ENCODE measurements around the gene UBE2D2. TPM values are rescaled to one million over a fixed set of nuclear protein-coding genes. Genes with fewer than 3 reads are reported as not detected.
A peak's percentile ranks its signal among the peaks of the same experiment; 100 is the strongest.

Gene UBE2D2
- total and polyA plus RNA-seq, 2 of the 13 experiments (the other 11 are each of a cell fraction or from before 2014, with no cell fraction given) = 79.1 to 109 TPM

DNA sequence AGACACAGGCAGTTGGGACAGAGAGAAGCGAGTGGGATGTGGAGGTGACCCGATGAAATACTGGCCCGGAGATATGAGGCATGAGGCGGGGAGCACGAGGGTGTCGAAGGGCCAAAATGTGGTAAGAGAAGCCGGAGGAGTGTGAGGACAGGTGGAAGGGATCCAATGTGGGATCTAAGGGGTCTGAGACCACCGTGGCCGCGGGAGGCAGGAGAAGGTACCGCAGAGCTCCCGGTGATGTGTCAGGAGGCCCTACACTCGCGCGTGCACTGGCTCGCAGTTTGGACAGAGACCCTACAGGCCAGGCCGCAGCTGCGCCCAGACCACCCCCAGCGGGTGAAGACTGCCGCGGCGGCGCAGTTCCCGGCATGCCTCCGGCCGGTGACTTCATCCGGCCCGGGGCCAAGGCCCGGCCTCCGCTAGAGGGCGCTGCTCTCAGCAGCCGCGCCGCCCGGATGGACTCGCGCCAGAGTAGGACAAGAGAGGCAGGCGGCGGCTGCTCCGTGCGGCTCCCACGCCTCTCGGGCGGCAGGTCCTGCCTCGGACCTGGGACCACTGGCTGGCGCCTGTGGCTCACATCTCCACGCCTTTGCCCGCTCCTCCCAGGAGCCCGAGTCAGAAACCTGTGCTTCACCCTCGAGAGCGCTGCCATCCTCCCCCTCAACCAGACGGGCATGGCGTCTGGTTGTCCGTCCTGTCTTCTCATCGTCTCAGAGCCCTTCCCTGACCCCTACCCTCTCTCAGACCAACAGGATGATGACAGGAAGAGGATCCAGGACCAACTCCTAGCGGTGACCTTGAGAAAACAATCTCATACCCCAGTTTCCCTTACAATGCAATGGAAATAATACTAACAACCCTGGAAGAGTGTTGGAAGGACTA, 43.2 kb upstream of the UBE2D2 start (continued):
- TF ChIP-seq HOXA3 (CRISPR knock-in tag; IDR thresholded peaks at IDR 0.05) (peak; percentile 80), ZFY (CRISPR knock-in tag; IDR thresholded peaks at IDR 0.05) (peak; percentile 95), ATAD3A (CRISPR knock-in tag; IDR thresholded peaks at IDR 0.05) (no peak), ARNTL (CRISPR knock-in tag; IDR thresholded peaks at IDR 0.05) (no peak), MAFG (CRISPR knock-in tag; IDR thresholded peaks at IDR 0.05) (no peak), KDM5B (CRISPR knock-in tag; IDR thresholded peaks at IDR 0.05; ENCODE audit: borderline replicate concordance) (peak; percentile 92), NFATC3 (CRISPR knock-in tag; IDR thresholded peaks at IDR 0.05) (0 out of 2 replicates have a peak, but pooled peaks have one; percentile 66), ZNF557 (CRISPR knock-in tag; IDR thresholded peaks at IDR 0.05) (0 out of 2 replicates have a peak, but pooled peaks have one; percentile 48), NONO (IDR thresholded peaks at IDR 0.05) (no peak), NONO (CRISPR knock-in tag; conservative IDR thresholded peaks at IDR 0.05) (peak; percentile 92), HOXA9 (CRISPR knock-in tag; IDR thresholded peaks at IDR 0.05; ENCODE audit: borderline replicate concordance) (no peak), WIZ (CRISPR knock-in tag; IDR thresholded peaks at IDR 0.05) (peak; percentile 69; the same call in 1 of the 2 replicates), FOXP1 (IDR thresholded peaks at IDR 0.05) (no peak), FOXP1 (CRISPR knock-in tag; IDR thresholded peaks at IDR 0.05) (no peak; the same call in 1 of the 2 replicates), SP1 (IDR thresholded peaks at IDR 0.05) (no peak), SP1 (CRISPR knock-in tag; IDR thresholded peaks at IDR 0.05) (peak; percentile 52; the same call in 1 of the 2 replicates), ZNF468 (CRISPR knock-in tag; IDR thresholded peaks at IDR 0.05) (0 out of 2 replicates have a peak, but pooled peaks have one; percentile 61), SAP130 (CRISPR knock-in tag; IDR thresholded peaks at IDR 0.05; ENCODE audit: low read depth) (peak; percentile 89)
- TF ChIP-seq, protein P1, sequence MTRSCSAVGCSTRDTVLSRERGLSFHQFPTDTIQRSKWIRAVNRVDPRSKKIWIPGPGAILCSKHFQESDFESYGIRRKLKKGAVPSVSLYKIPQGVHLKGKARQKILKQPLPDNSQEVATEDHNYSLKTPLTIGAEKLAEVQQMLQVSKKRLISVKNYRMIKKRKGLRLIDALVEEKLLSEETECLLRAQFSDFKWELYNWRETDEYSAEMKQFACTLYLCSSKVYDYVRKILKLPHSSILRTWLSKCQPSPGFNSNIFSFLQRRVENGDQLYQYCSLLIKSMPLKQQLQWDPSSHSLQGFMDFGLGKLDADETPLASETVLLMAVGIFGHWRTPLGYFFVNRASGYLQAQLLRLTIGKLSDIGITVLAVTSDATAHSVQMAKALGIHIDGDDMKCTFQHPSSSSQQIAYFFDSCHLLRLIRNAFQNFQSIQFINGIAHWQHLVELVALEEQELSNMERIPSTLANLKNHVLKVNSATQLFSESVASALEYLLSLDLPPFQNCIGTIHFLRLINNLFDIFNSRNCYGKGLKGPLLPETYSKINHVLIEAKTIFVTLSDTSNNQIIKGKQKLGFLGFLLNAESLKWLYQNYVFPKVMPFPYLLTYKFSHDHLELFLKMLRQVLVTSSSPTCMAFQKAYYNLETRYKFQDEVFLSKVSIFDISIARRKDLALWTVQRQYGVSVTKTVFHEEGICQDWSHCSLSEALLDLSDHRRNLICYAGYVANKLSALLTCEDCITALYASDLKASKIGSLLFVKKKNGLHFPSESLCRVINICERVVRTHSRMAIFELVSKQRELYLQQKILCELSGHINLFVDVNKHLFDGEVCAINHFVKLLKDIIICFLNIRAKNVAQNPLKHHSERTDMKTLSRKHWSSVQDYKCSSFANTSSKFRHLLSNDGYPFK (CRISPR knock-in tag; IDR thresholded peaks at IDR 0.05; ENCODE audit: borderline replicate concordance) = peak; percentile 77; the same call in 1 of the 2 replicates
- TF ChIP-seq, protein P2, sequence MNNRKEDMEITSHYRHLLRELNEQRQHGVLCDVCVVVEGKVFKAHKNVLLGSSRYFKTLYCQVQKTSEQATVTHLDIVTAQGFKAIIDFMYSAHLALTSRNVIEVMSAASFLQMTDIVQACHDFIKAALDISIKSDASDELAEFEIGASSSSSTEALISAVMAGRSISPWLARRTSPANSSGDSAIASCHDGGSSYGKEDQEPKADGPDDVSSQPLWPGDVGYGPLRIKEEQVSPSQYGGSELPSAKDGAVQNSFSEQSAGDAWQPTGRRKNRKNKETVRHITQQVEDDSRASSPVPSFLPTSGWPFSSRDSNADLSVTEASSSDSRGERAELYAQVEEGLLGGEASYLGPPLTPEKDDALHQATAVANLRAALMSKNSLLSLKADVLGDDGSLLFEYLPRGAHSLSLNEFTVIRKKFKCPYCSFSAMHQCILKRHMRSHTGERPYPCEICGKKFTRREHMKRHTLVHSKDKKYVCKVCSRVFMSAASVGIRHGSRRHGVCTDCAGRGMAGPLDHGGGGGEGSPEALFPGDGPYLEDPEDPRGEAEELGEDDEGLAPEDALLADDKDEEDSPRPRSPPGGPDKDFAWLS (CRISPR knock-in tag; IDR thresholded peaks at IDR 0.05; ENCODE audit: borderline replicate concordance) = no peak
- TF ChIP-seq, protein P3, sequence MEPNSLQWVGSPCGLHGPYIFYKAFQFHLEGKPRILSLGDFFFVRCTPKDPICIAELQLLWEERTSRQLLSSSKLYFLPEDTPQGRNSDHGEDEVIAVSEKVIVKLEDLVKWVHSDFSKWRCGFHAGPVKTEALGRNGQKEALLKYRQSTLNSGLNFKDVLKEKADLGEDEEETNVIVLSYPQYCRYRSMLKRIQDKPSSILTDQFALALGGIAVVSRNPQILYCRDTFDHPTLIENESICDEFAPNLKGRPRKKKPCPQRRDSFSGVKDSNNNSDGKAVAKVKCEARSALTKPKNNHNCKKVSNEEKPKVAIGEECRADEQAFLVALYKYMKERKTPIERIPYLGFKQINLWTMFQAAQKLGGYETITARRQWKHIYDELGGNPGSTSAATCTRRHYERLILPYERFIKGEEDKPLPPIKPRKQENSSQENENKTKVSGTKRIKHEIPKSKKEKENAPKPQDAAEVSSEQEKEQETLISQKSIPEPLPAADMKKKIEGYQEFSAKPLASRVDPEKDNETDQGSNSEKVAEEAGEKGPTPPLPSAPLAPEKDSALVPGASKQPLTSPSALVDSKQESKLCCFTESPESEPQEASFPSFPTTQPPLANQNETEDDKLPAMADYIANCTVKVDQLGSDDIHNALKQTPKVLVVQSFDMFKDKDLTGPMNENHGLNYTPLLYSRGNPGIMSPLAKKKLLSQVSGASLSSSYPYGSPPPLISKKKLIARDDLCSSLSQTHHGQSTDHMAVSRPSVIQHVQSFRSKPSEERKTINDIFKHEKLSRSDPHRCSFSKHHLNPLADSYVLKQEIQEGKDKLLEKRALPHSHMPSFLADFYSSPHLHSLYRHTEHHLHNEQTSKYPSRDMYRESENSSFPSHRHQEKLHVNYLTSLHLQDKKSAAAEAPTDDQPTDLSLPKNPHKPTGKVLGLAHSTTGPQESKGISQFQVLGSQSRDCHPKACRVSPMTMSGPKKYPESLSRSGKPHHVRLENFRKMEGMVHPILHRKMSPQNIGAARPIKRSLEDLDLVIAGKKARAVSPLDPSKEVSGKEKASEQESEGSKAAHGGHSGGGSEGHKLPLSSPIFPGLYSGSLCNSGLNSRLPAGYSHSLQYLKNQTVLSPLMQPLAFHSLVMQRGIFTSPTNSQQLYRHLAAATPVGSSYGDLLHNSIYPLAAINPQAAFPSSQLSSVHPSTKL (CRISPR knock-in tag; IDR thresholded peaks at IDR 0.05) = peak; percentile 58; the same call in 1 of the 2 replicates
- TF ChIP-seq, protein P4, sequence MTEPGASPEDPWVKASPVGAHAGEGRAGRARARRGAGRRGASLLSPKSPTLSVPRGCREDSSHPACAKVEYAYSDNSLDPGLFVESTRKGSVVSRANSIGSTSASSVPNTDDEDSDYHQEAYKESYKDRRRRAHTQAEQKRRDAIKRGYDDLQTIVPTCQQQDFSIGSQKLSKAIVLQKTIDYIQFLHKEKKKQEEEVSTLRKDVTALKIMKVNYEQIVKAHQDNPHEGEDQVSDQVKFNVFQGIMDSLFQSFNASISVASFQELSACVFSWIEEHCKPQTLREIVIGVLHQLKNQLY (CRISPR knock-in tag; IDR thresholded peaks at IDR 0.05) = no peak
